Measurements from ENCODE around the gene ERP27.

DNA sequence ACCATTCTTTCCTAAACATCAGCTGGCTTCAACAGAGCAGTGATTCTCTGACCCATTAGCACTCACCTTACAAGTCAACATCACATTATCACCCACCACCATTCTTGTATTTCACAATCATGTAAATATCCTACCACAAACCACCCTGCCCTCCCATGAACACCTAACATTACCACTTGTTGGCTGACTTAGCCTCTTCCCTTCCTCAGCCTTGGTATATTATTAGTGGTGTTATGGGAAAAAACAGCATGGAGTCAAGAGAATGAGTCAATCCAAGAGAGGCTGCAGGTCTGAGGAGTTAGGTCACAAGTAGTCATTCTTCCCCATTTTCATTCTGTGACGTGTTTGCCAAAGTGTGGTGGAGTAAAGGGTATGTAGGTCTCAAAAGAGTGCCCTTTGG, 30.4 kb downstream of the ERP27 start:
- TF ChIP-seq CTCF (IDR thresholded peaks at IDR 0.05) (no peak), POLR2AphosphoS5 (IDR thresholded peaks at IDR 0.05; ENCODE audit: low read depth, low read length) (no peak)
